Fibroblast of the aortic adventitia (primary cell): ENCODE results near the gene ZNF23. TPM values are rescaled to one million over a fixed set of nuclear protein-coding genes. Genes with fewer than 3 reads are reported as not detected.

ENCODE experiments used
- DNase-seq: peaks from one replicate; pipeline ENCODE4 v3.0.0-alpha.2; 2010; ENCODE audit warnings: low read depth
- H3K4me3 ChIP-seq: 2 replicates; pipeline ENCODE4 v1.5.1; 2011; ENCODE audit warnings: low read depth, mild to moderate bottlenecking, control low read depth, low read length, moderate library complexity
- total RNA-seq: library from RNA; depleted of rRNA; stranded (reverse); fragments of >200 nt; gene quantifications from 2 replicates; pipeline ENCODE4 v1.2.3, GENCODE V29; 2012; ENCODE audit warnings: low replicate concordance
- TF ChIP-seq, protein P1 (sequence below): IDR thresholded peaks from 2 replicates; pipeline ENCODE4 v1.5.1; 2011; ENCODE audit warnings: mild to moderate bottlenecking, low read length, control low read depth, inconsistent platforms; ENCODE audit not compliant: insufficient read depth

The ZNF23 gene
- total RNA-seq, 1 donor, result 8.9 TPM

DNA sequence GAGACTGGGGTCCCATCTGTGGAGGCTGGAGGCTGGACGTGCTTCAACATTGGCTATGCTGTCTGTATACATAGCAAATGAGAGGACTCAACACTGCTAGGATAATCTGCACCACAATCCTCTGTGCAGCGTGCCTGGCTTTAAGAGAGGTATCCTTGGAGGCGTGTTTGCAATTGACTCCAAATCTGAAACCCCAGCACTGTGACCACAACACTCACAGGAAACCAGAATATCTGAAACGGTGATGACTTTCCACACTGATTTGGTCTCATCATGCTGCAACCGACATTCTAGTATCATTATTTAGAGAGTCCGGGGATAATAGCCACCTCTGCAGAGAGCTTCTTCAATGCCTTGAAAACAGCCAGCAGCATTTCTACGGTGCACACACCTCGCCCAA lies 55.3 kb downstream of the ZNF23 start:
- DNase-seq, result no peak
- TF ChIP-seq, protein P1, sequence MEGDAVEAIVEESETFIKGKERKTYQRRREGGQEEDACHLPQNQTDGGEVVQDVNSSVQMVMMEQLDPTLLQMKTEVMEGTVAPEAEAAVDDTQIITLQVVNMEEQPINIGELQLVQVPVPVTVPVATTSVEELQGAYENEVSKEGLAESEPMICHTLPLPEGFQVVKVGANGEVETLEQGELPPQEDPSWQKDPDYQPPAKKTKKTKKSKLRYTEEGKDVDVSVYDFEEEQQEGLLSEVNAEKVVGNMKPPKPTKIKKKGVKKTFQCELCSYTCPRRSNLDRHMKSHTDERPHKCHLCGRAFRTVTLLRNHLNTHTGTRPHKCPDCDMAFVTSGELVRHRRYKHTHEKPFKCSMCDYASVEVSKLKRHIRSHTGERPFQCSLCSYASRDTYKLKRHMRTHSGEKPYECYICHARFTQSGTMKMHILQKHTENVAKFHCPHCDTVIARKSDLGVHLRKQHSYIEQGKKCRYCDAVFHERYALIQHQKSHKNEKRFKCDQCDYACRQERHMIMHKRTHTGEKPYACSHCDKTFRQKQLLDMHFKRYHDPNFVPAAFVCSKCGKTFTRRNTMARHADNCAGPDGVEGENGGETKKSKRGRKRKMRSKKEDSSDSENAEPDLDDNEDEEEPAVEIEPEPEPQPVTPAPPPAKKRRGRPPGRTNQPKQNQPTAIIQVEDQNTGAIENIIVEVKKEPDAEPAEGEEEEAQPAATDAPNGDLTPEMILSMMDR, result no peak
- H3K4me3 ChIP-seq, result no peak overlapping the region

DNA sequence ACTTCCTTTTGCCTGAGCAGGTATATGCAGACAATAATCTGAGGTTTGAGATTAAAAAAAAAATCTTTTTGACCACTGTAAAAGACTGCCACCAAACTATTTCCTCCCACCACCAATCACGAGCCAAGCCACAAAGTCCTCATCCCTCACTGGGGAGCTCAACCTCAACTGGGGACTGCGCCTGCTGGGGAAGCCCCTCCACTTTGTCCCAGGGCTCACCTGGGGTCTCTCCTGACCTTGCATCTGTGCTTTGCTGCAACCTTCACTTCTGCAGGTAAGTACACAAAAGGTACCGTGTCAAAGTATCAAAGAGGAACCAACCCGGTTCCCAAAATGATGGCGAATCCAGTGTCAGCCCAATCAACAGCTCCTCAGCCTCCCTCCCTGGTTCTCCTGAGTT lies 55.7 kb downstream of the ZNF23 start:
- TF ChIP-seq, protein P1, result no peak
- DNase-seq, result no peak
- H3K4me3 ChIP-seq, result no peak overlapping the region

DNA sequence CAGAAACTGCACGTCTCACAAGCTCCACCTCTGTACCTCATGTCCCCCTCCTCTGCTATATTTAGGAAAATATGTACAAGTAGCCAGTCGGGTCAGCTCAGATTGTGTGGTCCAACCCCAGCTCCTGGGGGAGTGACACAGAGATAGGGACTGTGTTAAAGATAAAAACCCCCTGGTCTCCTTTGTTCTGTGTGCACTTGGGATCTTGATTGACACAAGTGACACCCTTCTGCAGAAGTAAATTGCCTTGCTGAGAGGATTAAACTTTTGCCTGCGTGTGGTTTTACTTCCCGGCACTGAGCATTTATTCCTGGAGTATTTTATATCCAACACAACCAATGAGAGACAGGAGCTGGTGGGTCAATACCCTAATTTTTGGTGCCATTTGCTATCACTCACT lies 57.7 kb downstream of the ZNF23 start:
- TF ChIP-seq, protein P1, result no peak
- no peak overlapping the region for H3K4me3 ChIP-seq
- DNase-seq, result no peak

DNA sequence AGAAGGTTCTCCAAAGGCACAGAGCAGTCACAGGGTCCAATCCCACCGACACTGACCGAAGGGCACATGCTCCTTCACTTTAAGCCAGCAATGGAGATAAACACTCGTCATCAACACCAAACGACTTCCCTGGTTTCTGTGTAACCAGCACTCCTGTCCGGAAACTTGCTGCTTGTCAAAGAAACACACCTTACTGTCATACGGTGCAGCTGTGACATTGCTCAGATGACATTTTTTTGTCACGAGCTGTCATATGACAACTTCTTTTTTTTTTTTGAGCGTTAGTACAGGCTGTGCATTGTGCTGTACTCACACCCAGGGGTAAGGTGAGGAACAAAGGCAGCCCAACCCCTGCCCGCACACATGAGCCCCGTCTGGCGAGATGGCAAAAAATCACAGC lies 59.4 kb downstream of the ZNF23 start:
- H3K4me3 ChIP-seq, result no peak overlapping the region
- TF ChIP-seq, protein P1, result no peak
- DNase-seq, result no peak

DNA sequence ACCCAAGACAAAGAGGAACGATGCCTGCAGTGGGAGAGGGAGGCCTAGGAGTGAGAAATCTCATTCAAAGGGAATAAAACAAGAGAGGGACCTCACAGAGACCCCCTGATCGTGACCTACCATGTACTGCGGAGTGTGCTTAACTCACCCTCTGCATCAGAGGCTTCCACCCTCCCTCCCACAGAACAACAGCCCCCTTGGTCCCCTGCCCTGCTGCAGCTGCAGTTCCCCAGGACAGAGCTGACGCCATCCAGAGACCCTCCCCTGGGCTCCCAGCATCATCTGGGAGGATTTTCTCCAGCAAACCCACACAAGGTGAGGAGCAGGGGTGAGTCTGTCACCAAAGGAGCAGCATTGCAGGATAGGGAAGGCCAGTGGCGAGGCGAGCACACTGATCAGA lies 60.0 kb downstream of the ZNF23 start:
- DNase-seq, result no peak
- TF ChIP-seq, protein P1, result no peak
- no peak overlapping the region for H3K4me3 ChIP-seq

DNA sequence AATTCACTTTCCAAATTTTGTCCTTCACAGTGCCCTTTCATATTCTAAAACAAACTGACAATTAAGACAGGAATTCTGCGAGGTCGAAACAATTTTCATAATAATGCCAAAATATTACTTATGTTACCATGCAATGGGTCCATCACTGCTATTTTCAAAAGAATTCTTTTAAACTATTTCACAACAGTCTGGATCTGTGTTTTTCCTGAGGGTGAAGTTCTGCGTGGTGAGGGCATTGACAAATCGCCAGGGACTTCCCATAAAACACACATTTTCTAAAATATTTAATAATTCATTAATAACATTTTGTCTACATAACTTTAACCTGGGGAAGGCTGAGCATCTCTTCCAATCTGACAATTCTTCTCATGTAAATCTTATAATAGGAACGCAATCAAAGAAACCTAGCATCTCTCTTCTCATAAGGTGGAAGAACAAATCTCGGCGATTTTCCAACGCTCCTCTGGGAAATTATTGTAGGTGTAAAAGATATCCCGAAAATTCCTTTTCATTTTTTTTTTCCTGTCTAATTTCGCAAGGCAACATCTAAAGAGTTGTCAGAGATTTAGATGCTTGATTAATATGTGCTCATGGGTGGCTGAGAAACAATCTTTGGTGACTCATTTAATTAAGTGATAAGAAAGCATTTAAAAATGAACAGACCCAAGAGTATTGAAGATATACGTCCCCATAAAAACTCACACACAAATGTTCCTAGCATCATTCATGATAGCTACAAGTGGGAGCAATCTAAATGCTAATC lies 62.1 kb downstream of the ZNF23 start:
- DNase-seq, result no peak
- no peak overlapping the region for H3K4me3 ChIP-seq
- TF ChIP-seq, protein P1, result no peak

Other genes with a start within 250 kb of the ZNF23 start
- gene HYDIN, start 231.5 kb downstream of the ZNF23 start, total RNA-seq, result 0.65 and 1.5 TPM in 2 replicates
- gene CMTR2, start 172.8 kb downstream of the ZNF23 start, total RNA-seq, result 17.3 and 32.1 TPM in 2 replicates
- gene CALB2, start 103.5 kb downstream of the ZNF23 start, total RNA-seq, result 0.36 TPM in 1 of 2 replicates, not detected in the other
- gene TLE7, start 20.2 kb downstream of the ZNF23 start, total RNA-seq, result not detected in 2 replicates
- 3.5 and 14.7 TPM in 2 replicates for gene ZNF19, start 27.1 kb upstream of the ZNF23 start, total RNA-seq
- not detected in 2 replicates for gene CHST4, start 64.2 kb upstream of the ZNF23 start, total RNA-seq
- gene TAT, start 114.8 kb upstream of the ZNF23 start, total RNA-seq, result not detected in 2 replicates
- gene MARVELD3, start 163.9 kb upstream of the ZNF23 start, total RNA-seq, result not detected in 2 replicates